HEK293 (cell line): Measurements from ENCODE around the gene LRRC75A.

Experiments used
- INSM2 ChIP-seq: fragments of 450-650 bp; formaldehyde crosslinking; IDR thresholded peaks from 2 replicates; pipeline ENCODE4 v1.5.1; 2016; ENCODE audit warnings: missing biosample characterization, missing genetic modification characterization
- PATZ1 ChIP-seq: fragments of 450-650 bp; formaldehyde crosslinking; IDR thresholded peaks from 2 replicates; pipeline ENCODE4 v1.5.1; 2016; ENCODE audit warnings: missing biosample characterization, missing genetic modification characterization
- PRDM10 ChIP-seq: fragments of 450-650 bp; formaldehyde crosslinking; IDR thresholded peaks from 2 replicates; pipeline ENCODE4 v1.5.1; 2016; ENCODE audit warnings: missing biosample characterization, missing genetic modification characterization
- PRDM6 ChIP-seq: fragments of 450-650 bp; formaldehyde crosslinking; IDR thresholded peaks from 2 replicates; pipeline ENCODE4 v1.5.1; 2017; ENCODE audit warnings: missing biosample characterization, missing genetic modification characterization
- REPIN1 ChIP-seq: fragments of 450-650 bp; formaldehyde crosslinking; IDR thresholded peaks from 2 replicates; pipeline ENCODE4 v1.5.1; 2017; ENCODE audit warnings: missing biosample characterization, missing genetic modification characterization, low read depth
- SETDB1 ChIP-seq: IDR thresholded peaks from one replicate; pipeline ENCODE4 v1.6.1; 2017; ENCODE audit warnings: mild to moderate bottlenecking, low read length, moderate library complexity, mixed read lengths; ENCODE audit not compliant: insufficient read length
- ZEB2 ChIP-seq: fragments of 450-650 bp; formaldehyde crosslinking; IDR thresholded peaks from 2 replicates; pipeline ENCODE4 v1.5.1; 2016; ENCODE audit warnings: missing biosample characterization, missing genetic modification characterization
- ZNF18 ChIP-seq: fragments of 450-650 bp; formaldehyde crosslinking; IDR thresholded peaks from 2 replicates; pipeline ENCODE4 v1.5.1; 2016; ENCODE audit warnings: missing biosample characterization, missing genetic modification characterization
- ZNF280D ChIP-seq: fragments of 450-650 bp; formaldehyde crosslinking; IDR thresholded peaks from 2 replicates; pipeline ENCODE4 v1.5.1; 2016; ENCODE audit warnings: missing biosample characterization, missing genetic modification characterization
- ZNF335 ChIP-seq: fragments of 450-650 bp; formaldehyde crosslinking; conservative IDR thresholded peaks from 2 replicates; pipeline ENCODE4 v1.5.1; 2016; ENCODE audit warnings: missing biosample characterization, missing genetic modification characterization
- ZNF354C ChIP-seq: fragments of 450-650 bp; formaldehyde crosslinking; IDR thresholded peaks from 2 replicates; pipeline ENCODE4 v1.5.1; 2016; ENCODE audit warnings: missing biosample characterization, missing genetic modification characterization, low read depth, borderline replicate concordance
- ZNF391 ChIP-seq: fragments of 450-650 bp; formaldehyde crosslinking; IDR thresholded peaks from 2 replicates; pipeline ENCODE4 v1.5.1; 2016; ENCODE audit warnings: low read depth, missing biosample characterization, missing genetic modification characterization, borderline replicate concordance
- ZNF433 ChIP-seq: fragments of 450-650 bp; formaldehyde crosslinking; IDR thresholded peaks from 2 replicates; pipeline ENCODE4 v1.5.1; 2016; ENCODE audit warnings: missing biosample characterization, missing genetic modification characterization, low read depth
- ZNF518A ChIP-seq: fragments of 450-650 bp; formaldehyde crosslinking; conservative IDR thresholded peaks from 2 replicates; pipeline ENCODE4 v1.5.1; 2016; ENCODE audit warnings: low read depth, missing biosample characterization, missing genetic modification characterization
- ZNF529 ChIP-seq: fragments of 450-650 bp; formaldehyde crosslinking; IDR thresholded peaks from 2 replicates; pipeline ENCODE4 v1.5.1; 2017; ENCODE audit warnings: missing genetic modification characterization, missing biosample characterization; ENCODE audit not compliant: insufficient replicate concordance
- ZNF558 ChIP-seq: fragments of 450-650 bp; formaldehyde crosslinking; IDR thresholded peaks from 2 replicates; pipeline ENCODE4 v1.5.1; 2016; ENCODE audit warnings: missing biosample characterization, missing genetic modification characterization
- ZNF600 ChIP-seq: fragments of 450-650 bp; formaldehyde crosslinking; IDR thresholded peaks from 2 replicates; pipeline ENCODE4 v1.5.1; 2016; ENCODE audit warnings: missing biosample characterization, missing genetic modification characterization

LRRC75A gene

GRCh38 chr17:16419074-16419928 lies 72.7 kb downstream of the LRRC75A start (continued):
- TF ChIP-seq ZNF280D: no peak
- TF ChIP-seq ZNF558 (tag by site-specific recombination): no peak
- peak; percentile 49; the same call in 1 of the 2 replicates for TF ChIP-seq ZEB2 (tag by site-specific recombination)
- no peak for TF ChIP-seq SETDB1
- TF ChIP-seq PRDM6 (tag by site-specific recombination): peak; percentile 67; the same call in 1 of the 2 replicates
- TF ChIP-seq ZNF518A (tag by site-specific recombination): 0 out of 2 replicates have a peak, but pooled peaks have one; percentile 40
- TF ChIP-seq ZNF335 (tag by site-specific recombination): peak; percentile 68
- TF ChIP-seq REPIN1 (tag by site-specific recombination): no peak
- no peak for TF ChIP-seq ZNF18 (tag by site-specific recombination)
- 0 out of 2 replicates have a peak, but pooled peaks have one; percentile 44 for TF ChIP-seq ZNF600 (tag by site-specific recombination)
- TF ChIP-seq PRDM10: peak; percentile 75
- TF ChIP-seq ZNF354C (tag by site-specific recombination): no peak
- no peak for TF ChIP-seq ZNF433 (tag by site-specific recombination)
- TF ChIP-seq INSM2 (tag by site-specific recombination): peak; percentile 36; the same call in 1 of the 2 replicates
- TF ChIP-seq ZNF391 (tag by site-specific recombination): no peak
- no peak for TF ChIP-seq ZNF529 (tag by site-specific recombination)
- TF ChIP-seq PATZ1 (tag by site-specific recombination): 0 out of 2 replicates have a peak, but pooled peaks have one; percentile 24
